Liver (tissue), 9 donors: Measurements from ENCODE around the gene ITPKB. TPM values are rescaled to one million over a fixed set of nuclear protein-coding genes. Genes with fewer than 3 reads are reported as not detected.
A peak's percentile ranks its signal among the peaks of the same experiment; 100 is the strongest.

Experiments used
- DNase-seq: peaks from one replicate; pipeline ENCODE4 v3.0.0-alpha.2; 2017; ENCODE audit warnings: low spot score
- H3K27ac ChIP-seq, 2 donors: one replicate each; pipeline ENCODE4 v1.7.0; 2013; ENCODE audit warnings: inconsistent platforms in 2 of 2, low read length in 2 of 2, control low read depth in 1 of 2, low read depth in 1 of 2, mild to moderate bottlenecking in 1 of 2
- H3K27me3 ChIP-seq, 4 donors: one replicate each; pipeline versions ENCODE4 v1.6.1 to v1.7.0; 2013; ENCODE audit warnings: low read length in 3 of 4, inconsistent platforms in 1 of 4, mild to moderate bottlenecking in 1 of 4, moderate library complexity in 1 of 4; ENCODE audit not compliant: control insufficient read depth in 4 of 4, insufficient read depth in 4 of 4
- H3K36me3 ChIP-seq, 4 donors: one replicate each; pipeline versions ENCODE4 v1.6.1 to v1.7.0; 2013; ENCODE audit warnings: low read length in 3 of 4, mild to moderate bottlenecking in 3 of 4, low read depth in 1 of 4, moderate library complexity in 1 of 4; ENCODE audit not compliant: control insufficient read depth in 4 of 4, insufficient read depth in 3 of 4
- H3K4me1 ChIP-seq, 4 donors: one replicate each; pipeline versions ENCODE4 v1.6.1 to v1.7.0; 2013; ENCODE audit warnings: low read length in 3 of 4, mild to moderate bottlenecking in 3 of 4, moderate library complexity in 1 of 4; ENCODE audit not compliant: control insufficient read depth in 4 of 4, insufficient read depth in 4 of 4
- H3K4me3 ChIP-seq, 3 donors: one replicate each; pipeline versions ENCODE4 v1.6.1 to v1.7.0; 2013; ENCODE audit warnings: low read length in 3 of 3, control low read depth in 1 of 3, low read depth in 1 of 3, mild to moderate bottlenecking in 1 of 3
- H3K9ac ChIP-seq, 2 donors: one replicate each; pipeline ENCODE4 v1.7.0; 2013; ENCODE audit warnings: low read length in 2 of 2, mild to moderate bottlenecking in 2 of 2, moderate library complexity in 2 of 2, control low read depth in 1 of 2, low read depth in 1 of 2
- H3K9me3 ChIP-seq, 4 donors: one replicate each; pipeline versions ENCODE4 v1.6.1 to v1.7.0; 2013; ENCODE audit warnings: low read length in 3 of 4; ENCODE audit not compliant: control insufficient read depth in 4 of 4
- EGR1 ChIP-seq, 2 donors: IDR thresholded peaks; 2 replicates each; pipeline ENCODE4 v1.6.1; 2016 to 2018; ENCODE audit warnings: antibody characterized with exemption in 2 of 2, low read depth in 2 of 2
- FOXA1 ChIP-seq: IDR thresholded peaks from 2 replicates; pipeline ENCODE4 v1.6.1; 2016; ENCODE audit warnings: antibody characterized with exemption
- FOXA2 ChIP-seq: IDR thresholded peaks from 2 replicates; pipeline ENCODE4 v1.6.1; 2016; ENCODE audit warnings: antibody characterized with exemption
- GABPA ChIP-seq, 2 donors: IDR thresholded peaks in 1 of 2; conservative IDR thresholded peaks in 1 of 2; 2 replicates each; pipeline ENCODE4 v1.6.1; 2016; ENCODE audit warnings: antibody characterized with exemption in 2 of 2, mild to moderate bottlenecking in 1 of 2, moderate library complexity in 1 of 2
- HNF4A ChIP-seq, 2 donors: conservative IDR thresholded peaks; 2 replicates each; pipeline ENCODE4 v1.6.1; 2016; ENCODE audit warnings: antibody characterized with exemption in 2 of 2, mild to moderate bottlenecking in 2 of 2
- HNF4G ChIP-seq: IDR thresholded peaks from 2 replicates; pipeline ENCODE4 v1.6.1; 2016; ENCODE audit warnings: antibody characterized with exemption
- JUND ChIP-seq, 2 donors: IDR thresholded peaks; 2 replicates each; pipeline ENCODE4 v1.6.1; 2016; ENCODE audit warnings: antibody characterized with exemption in 2 of 2
- NR2F2 ChIP-seq: IDR thresholded peaks from 2 replicates; pipeline ENCODE4 v1.6.1; 2016; ENCODE audit warnings: antibody characterized with exemption
- RAD21 ChIP-seq, 2 donors: IDR thresholded peaks; 2 replicates each; pipeline ENCODE4 v1.6.1; 2016; ENCODE audit warnings: antibody characterized with exemption in 2 of 2, mild to moderate bottlenecking in 2 of 2
- RXRA ChIP-seq, 2 donors: IDR thresholded peaks; 2 replicates each; pipeline ENCODE4 v1.6.1; 2017 to 2018; ENCODE audit warnings: antibody characterized with exemption in 2 of 2, mild to moderate bottlenecking in 1 of 2
- SP1 ChIP-seq: IDR thresholded peaks from 2 replicates; pipeline ENCODE4 v1.6.1; 2018; ENCODE audit warnings: antibody characterized with exemption, mild to moderate bottlenecking
- YY1 ChIP-seq: IDR thresholded peaks from 2 replicates; pipeline ENCODE4 v1.6.1; 2016; ENCODE audit warnings: antibody characterized with exemption, mild to moderate bottlenecking
- WGBS: extraction: QIAGEN DNeasy Blood & Tissue Kit; methylation state at CpG from one replicate; pipeline ENCODE4 v1.1.7; 2013; 5-methylcytosine and 5-hydroxymethylcytosine counted together
- polyA plus RNA-seq, 2 donors: library from polyadenylated mRNA; stranded (reverse) in 1 of 2; unstranded in 1 of 2; fragments of 200-250 nt in 1 of 2; fragments of >200 nt in 1 of 2; fragmentation: Nextera tagmentation in 1 of 2; extraction: Ambion mirVana in 1 of 2; gene quantifications; one replicate each; pipeline versions ENCODE4 v1.2.1 to v1.2.3, GENCODE V29; 2013 to 2015
- total RNA-seq, 2 donors: library from RNA; depleted of rRNA; stranded (reverse); fragments of >200 nt; gene quantifications; one replicate each; pipeline ENCODE4 v1.2.3, GENCODE V29; 2014
- TF ChIP-seq, protein P1 (sequence below): IDR thresholded peaks from 2 replicates; pipeline ENCODE4 v1.6.1; 2016; ENCODE audit warnings: antibody characterized with exemption, mild to moderate bottlenecking
- TF ChIP-seq, protein P2 (sequence below): fragments of 150-350 bp; IDR thresholded peaks from 2 replicates; pipeline ENCODE4 v1.5.1; 2017; ENCODE audit warnings: improper control_type of control experiment, low read depth, low read length; ENCODE audit not compliant: missing input control
- TF ChIP-seq, protein P3 (sequence below): IDR thresholded peaks from 2 replicates; pipeline ENCODE4 v1.6.1; 2016; ENCODE audit warnings: antibody characterized with exemption
- TF ChIP-seq, protein P4 (sequence below): IDR thresholded peaks from 2 replicates; pipeline ENCODE4 v1.6.1; 2016; ENCODE audit warnings: antibody characterized with exemption
- donor health status: healthy.
- donor health status: healthy.
- donor health status: healthy.
- donor health status: healthy.
- donor health status: healthy.

The ITPKB gene
- total and polyA plus RNA-seq, 4 donors: 0.61 to 5.8 (median 3.7) TPM

DNA sequence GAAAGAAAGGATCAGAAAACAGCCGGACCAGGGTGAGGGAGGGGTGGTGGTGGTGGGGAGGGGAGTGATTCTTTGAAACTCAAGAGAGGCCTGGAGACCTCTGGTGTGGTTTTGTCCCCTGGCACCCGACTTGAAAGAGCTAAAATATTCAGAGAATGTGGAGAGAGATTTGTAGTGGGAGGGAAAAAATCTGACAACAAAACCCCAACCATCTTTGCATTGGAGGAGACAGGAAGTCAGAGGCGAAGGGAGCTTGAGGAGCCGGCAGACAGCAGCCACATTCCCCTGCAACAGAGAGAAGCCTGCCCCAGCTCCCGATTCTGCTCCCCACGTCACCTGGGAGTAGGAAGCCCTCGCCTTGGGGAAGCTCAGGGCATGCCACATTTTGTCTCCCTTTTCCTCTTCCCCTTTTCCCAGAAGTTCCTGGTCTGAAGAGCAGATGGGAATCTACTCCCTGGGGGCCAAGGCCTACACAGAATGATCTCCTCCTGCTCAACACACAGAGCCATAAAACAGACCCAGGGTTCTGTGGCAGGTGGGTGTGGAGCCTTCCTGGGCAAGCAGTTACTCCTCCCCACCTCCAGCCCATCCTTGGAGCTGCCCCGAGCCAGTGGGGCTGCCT lies 84.9 kb downstream of the ITPKB start:
- Histone ChIP-seq H3K27ac (peak overlapping the region in 1 of 2 donors; percentile 25), H3K9me3 (no peaks in the 10 kb centered on the region), H3K4me3 (no peak overlapping the region), H3K9ac (no peak overlapping the region), H3K4me1 (peaks cover 0 to 16% (median 1%) of the 10 kb centered on the region in 4 donors), H3K36me3 (no peaks in the 10 kb centered on the region), H3K27me3 (no peaks in the 10 kb centered on the region)
- TF ChIP-seq YY1 (no peak), JUND (IDR thresholded peaks at IDR 0.05) (no peak), HNF4G (no peak), RXRA (IDR thresholded peaks at IDR 0.05) (no peak), FOXA2 (no peak), EGR1 (IDR thresholded peaks at IDR 0.05; ENCODE audit: low read depth in 2 of 2) (no peak), FOXA1 (no peak)
- TF ChIP-seq, protein P1, sequence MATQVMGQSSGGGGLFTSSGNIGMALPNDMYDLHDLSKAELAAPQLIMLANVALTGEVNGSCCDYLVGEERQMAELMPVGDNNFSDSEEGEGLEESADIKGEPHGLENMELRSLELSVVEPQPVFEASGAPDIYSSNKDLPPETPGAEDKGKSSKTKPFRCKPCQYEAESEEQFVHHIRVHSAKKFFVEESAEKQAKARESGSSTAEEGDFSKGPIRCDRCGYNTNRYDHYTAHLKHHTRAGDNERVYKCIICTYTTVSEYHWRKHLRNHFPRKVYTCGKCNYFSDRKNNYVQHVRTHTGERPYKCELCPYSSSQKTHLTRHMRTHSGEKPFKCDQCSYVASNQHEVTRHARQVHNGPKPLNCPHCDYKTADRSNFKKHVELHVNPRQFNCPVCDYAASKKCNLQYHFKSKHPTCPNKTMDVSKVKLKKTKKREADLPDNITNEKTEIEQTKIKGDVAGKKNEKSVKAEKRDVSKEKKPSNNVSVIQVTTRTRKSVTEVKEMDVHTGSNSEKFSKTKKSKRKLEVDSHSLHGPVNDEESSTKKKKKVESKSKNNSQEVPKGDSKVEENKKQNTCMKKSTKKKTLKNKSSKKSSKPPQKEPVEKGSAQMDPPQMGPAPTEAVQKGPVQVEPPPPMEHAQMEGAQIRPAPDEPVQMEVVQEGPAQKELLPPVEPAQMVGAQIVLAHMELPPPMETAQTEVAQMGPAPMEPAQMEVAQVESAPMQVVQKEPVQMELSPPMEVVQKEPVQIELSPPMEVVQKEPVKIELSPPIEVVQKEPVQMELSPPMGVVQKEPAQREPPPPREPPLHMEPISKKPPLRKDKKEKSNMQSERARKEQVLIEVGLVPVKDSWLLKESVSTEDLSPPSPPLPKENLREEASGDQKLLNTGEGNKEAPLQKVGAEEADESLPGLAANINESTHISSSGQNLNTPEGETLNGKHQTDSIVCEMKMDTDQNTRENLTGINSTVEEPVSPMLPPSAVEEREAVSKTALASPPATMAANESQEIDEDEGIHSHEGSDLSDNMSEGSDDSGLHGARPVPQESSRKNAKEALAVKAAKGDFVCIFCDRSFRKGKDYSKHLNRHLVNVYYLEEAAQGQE: no peak
- TF ChIP-seq, protein P2, sequence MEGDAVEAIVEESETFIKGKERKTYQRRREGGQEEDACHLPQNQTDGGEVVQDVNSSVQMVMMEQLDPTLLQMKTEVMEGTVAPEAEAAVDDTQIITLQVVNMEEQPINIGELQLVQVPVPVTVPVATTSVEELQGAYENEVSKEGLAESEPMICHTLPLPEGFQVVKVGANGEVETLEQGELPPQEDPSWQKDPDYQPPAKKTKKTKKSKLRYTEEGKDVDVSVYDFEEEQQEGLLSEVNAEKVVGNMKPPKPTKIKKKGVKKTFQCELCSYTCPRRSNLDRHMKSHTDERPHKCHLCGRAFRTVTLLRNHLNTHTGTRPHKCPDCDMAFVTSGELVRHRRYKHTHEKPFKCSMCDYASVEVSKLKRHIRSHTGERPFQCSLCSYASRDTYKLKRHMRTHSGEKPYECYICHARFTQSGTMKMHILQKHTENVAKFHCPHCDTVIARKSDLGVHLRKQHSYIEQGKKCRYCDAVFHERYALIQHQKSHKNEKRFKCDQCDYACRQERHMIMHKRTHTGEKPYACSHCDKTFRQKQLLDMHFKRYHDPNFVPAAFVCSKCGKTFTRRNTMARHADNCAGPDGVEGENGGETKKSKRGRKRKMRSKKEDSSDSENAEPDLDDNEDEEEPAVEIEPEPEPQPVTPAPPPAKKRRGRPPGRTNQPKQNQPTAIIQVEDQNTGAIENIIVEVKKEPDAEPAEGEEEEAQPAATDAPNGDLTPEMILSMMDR: no peak
- TF ChIP-seq, protein P3, sequence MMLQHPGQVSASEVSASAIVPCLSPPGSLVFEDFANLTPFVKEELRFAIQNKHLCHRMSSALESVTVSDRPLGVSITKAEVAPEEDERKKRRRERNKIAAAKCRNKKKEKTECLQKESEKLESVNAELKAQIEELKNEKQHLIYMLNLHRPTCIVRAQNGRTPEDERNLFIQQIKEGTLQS: no peak
- WGBS: 50% methylated on average over 8 of the region's 8 CpGs
- DNase-seq: no peak

DNA sequence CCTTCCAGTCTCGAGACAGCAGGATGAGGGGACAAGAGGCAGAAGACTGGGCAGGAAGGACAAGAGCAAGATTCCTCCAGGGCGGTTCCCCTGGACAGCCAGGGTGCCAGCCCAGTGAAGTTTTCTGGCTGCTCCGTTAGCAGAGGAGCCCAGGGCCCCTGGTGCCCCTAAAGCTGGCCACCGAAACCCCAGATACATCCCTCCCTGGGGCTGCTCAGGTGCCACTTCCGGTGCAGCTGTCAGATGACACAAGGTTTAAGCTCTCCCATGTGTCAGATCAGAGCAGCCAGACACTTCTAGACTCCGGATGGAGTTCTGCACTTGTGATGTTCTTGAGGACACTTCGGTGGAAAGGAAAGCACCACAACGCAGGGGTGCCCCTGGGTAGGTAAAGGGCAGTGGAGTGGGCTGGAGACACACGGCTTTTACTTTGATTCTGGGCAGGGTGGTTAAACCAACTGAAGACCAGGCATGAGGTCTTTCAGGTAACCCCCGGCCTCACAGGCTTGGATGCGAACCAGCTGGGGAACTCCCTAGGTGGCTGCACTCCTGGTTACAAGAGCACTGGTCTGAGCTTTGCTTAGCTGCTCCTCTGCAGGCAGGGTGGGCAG lies 85.7 kb downstream of the ITPKB start:
- DNase-seq: no peak
- H3K36me3 ChIP-seq: no peaks in the 10 kb centered on the region
- H3K9me3 ChIP-seq: no peaks in the 10 kb centered on the region
- H3K9ac ChIP-seq: no peak overlapping the region
- no peaks in the 10 kb centered on the region for H3K27me3 ChIP-seq
- peak overlapping the region in 1 of 2 donors; percentile 36 for H3K27ac ChIP-seq
- H3K4me3 ChIP-seq: no peak overlapping the region
- H3K4me1 ChIP-seq: peaks cover 0 to 16% (median 1%) of the 10 kb centered on the region in 4 donors
- WGBS: 76% methylated on average over 11 of the region's 11 CpGs
- TF ChIP-seq NR2F2 (no peak), HNF4A (conservative IDR thresholded peaks at IDR 0.05) (no peak), RAD21 (IDR thresholded peaks at IDR 0.05) (no peak), FOXA2 (no peak), YY1 (no peak), SP1 (no peak), GABPA (IDR thresholded peaks at IDR 0.05 in 1 of 2, conservative IDR thresholded peaks at IDR 0.05 in 1 of 2) (no peak), EGR1 (IDR thresholded peaks at IDR 0.05; ENCODE audit: low read depth in 2 of 2) (no peak), FOXA1 (no peak)
- TF ChIP-seq, protein P4, sequence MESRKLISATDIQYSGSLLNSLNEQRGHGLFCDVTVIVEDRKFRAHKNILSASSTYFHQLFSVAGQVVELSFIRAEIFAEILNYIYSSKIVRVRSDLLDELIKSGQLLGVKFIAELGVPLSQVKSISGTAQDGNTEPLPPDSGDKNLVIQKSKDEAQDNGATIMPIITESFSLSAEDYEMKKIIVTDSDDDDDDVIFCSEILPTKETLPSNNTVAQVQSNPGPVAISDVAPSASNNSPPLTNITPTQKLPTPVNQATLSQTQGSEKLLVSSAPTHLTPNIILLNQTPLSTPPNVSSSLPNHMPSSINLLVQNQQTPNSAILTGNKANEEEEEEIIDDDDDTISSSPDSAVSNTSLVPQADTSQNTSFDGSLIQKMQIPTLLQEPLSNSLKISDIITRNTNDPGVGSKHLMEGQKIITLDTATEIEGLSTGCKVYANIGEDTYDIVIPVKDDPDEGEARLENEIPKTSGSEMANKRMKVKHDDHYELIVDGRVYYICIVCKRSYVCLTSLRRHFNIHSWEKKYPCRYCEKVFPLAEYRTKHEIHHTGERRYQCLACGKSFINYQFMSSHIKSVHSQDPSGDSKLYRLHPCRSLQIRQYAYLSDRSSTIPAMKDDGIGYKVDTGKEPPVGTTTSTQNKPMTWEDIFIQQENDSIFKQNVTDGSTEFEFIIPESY: no peak
- TF ChIP-seq, protein P1: no peak
- TF ChIP-seq, protein P3: no peak
- TF ChIP-seq, protein P2: no peak
